ENCODE results near the gene CELSR2.
"Not testable (repeated sequence)": the region's sequence is repeated elsewhere in the genome, so short reads cannot be mapped to it uniquely, and the experiment has no call there.

The CELSR2 gene

DNA sequence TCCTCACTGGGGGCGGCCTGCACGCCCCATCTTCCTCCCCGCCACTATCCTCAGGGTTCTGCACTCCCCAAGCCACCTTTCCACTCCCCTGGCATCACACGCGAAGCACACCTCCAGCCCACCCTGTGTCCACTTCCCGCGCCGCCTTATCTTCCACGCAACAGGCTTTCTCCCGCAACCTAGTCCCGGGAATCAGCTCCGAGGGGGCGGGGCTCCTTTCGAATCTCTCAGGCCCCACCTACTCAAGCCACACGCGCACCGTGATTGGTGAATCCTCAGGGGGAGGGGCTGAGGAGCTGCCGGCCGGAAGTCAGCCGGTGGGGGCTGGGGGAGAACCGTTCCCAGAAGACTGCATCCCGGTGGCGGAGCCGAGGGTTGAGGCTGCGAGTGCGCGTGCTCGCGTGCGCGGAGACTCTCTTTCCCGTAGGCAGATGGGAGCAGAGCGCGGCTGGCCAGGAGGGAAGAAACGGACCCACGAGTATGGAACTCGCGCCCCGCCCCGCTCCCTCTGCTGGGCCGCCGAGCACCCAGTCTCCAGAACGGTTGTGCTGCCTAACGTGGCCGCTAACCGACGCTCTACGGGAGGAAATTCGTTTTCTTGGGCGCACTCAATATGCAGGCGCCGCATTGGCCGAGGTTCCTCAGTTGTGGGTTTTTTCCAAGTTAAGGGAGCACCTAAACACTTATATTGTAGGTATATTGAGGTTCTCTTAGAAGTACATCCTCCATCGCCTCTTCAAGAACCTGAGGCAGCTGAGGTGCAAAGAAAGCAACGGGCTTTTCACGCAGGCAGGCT, 33.8 kb downstream of the CELSR2 start, which contains the start of gene PSRC1:
TSS of gene PSRC1 (minus strand) at position 194 of the 796 bp plus-strand sequence.
- peak; percentile 94 for DNase-seq

GRCh38 chr1:109283748-109284600, 34.6 kb downstream of the CELSR2 start:
- DNase-seq, result no peak

GRCh38 chr1:109286762-109287161, 37.4 kb downstream of the CELSR2 start:
- DNase-seq, result not testable (repeated sequence)

GRCh38 chr1:109290137-109290536, 40.8 kb downstream of the CELSR2 start:
- no peak for DNase-seq

DNA sequence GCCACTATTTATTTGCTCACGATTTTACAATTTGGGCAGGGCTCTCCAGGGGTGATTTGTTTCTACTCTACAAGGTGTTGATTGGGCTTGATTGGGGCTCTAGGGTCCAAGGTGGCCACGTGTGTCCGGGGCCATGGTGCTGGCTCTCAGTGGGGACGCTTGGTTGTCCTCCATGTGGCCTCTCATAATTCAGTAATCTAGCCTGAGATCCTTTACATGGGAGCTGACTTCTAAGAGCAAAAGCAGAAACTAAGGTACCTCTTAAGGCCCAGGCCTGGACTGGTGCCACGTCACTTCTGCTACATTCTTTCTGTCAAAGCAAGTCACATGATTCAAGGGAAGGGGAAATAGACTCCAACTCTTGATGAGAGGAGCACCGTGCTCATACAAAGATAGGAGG, 41.7 kb downstream of the CELSR2 start:
- no peak for DNase-seq

DNA sequence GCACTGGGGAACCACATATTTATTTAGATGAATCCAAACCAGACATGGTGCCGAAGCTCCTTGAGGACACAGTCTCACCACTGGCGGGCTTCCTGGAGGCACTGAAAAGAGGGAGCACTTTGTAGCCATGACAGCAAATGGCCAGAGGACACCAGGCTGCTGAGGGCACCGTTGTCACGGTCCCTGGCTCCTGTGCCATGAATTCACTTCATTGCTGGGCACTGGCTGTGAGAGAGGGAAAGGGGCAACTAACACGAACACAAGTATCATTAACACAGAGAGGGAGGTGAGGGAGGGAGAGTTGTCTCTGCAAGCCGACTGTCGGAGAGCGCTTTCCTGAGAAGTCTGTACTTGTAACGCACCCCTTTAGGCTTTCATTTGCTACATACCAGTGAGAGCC, 43.0 kb downstream of the CELSR2 start:
- no peak for DNase-seq

DNA sequence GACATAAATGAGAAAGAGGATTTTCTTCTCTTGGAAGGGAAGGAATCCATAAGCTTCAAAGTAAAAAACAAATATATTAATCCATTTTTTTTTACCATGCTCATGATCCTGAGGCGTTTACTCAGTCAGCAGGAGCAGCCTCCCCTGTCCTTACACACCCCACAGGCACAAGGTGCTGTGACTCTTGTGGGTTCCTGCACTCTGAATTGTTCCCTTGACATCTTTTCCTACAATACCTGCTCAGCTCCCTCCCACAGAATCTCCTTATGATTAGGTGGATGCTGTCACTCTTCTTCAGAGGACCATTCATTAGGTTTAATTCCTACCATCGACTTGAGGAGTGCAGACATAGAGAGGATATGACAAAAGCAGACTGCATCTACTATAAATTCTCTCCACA, 43.7 kb downstream of the CELSR2 start:
- no peak for DNase-seq

GRCh38 chr1:109294481-109294880, 45.1 kb downstream of the CELSR2 start:
- no peak for DNase-seq

- no peak for DNase-seq
These were observed 46.5 kb downstream of the CELSR2 start for GRCh38 chr1:109295712-109296415.

DNA sequence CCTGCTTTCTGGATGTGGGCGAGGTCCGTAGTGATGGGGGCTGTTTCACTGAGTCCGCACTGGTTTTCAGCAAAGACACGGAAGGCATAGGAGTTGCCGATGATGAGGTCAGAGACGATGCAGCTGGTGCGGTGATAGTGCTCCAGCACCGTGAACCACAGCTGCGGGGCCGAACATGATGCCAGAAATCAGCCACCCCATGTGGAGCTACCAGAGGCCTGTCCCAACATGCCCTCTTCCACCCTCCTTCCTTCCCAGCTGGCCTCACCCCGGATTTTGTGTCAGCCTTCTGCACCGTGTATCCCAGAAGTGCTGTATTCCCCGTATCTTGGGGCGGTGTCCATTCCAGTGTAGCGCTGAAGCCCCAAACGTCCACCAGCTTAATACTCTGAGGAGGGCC, 47.4 kb downstream of the CELSR2 start:
- no peak for DNase-seq

- DNase-seq, result peak; percentile 23
These were observed 49.6 kb downstream of the CELSR2 start for GRCh38 chr1:109298666-109299557.

DNA sequence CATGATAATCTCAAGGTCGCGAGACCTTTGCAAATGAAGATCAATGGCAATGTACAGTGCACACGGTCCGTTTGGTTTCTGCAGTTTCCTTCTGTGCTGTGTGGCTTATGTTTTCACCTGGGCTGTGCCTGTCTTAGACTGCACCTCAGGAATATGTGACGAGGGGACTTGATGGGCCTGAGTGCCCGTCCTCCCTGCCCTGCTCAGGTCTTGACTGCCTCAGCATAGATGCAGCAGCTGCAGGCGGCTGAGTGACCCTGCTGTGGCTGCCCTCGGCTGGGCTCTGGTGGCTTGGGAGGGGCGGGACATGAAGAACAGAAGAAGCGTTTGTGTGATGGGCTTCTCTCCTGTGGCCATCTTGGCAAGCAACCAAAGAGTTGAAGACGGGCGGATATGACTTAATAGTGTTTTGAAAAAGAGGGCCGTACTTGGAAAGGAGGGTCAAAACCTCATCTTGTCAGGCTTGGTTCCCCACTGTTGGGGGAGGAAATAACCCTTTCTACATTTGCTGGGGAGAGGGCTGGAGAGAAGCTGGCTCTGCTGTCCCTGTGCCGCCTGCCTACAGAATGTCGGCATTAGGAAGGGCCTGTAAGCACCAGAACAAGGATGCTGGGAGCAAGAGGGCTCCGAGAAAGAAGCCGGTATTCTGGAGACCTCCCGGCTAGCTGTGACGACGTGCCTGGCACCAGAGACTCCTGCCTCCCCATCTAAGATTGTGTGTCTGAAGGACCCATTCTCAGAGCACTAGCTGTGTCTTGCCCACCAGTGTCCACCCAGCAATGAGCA, 50.4 kb downstream of the CELSR2 start:
- no peak for DNase-seq

DNA sequence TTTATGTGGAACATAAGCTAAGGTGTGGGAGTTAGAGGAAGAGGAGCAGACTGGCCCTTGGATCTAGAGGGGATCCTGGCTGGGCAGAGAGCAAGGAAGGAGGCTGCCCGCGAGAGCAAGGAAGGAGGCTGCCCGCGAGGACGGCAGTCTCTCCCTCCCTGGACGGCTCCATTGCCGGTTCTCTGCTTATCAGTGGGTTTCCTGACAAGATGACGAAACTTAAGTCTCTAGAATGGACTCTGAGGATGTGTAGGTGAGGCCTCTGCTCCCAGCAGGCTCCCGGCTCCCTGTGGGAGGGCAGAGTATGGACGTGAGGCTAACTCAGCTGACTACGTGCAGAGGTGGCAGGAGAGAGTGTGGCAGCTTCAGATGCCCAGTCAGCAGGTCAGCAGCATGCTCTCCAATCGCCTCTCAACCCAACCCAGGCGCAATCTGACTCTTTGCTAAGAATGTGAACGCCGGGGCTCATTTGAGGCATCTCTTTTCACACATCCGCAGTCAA, 51.4 kb downstream of the CELSR2 start:
- DNase-seq, result no peak

DNA sequence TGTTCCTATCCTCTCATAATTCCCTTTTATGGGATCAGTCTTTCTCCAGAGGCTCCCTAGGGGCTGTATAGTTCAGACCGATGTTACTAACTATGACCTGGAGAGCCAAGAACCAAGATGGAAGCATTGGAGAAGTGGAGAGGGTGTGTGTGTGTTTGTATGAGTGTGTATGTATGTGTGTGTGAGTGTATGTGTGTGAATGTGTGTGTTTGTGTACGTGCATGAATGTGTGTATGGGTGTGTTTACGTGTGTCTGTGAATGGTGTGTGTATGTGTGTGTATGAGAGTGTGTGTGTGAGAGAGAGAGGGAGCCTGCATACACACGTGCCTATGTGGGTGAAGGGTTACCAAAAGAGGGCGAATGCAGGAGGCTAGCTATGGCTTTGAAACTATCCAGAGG, 52.5 kb downstream of the CELSR2 start:
- no peak for DNase-seq

DNA sequence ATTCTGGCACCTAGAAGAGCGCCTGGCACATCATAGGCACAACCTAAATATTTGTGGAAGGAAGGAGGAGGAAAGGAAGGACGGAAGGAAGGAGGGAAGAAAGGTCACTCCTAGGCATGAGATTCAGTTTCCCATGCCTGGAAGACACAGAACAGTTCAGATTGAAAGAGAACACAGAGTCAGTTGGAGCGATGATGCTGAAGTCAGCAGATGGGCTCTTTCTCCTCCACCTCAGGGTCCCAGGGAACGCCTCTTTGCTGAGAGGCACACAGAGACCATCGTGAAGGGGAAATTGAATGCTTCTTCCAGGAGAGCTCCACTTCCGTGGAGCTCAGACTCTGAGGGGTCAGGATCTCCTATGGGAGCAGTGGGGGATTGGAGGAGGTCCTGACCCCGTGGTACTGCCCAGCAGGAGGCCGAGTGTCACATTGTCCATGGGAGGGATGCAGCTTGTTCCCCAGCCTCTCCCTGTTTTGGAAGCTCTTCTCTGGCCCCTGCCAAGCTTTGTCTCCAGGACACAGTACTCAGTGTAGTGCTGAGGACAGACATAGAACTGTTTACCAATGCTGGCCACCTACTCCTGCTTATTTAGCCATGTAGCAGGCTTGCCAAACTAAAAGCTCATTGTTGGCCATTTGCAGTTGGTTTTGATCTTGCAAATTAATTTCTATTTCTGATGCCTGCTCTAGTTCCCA, 55.0 kb downstream of the CELSR2 start:
- DNase-seq, result no peak

DNA sequence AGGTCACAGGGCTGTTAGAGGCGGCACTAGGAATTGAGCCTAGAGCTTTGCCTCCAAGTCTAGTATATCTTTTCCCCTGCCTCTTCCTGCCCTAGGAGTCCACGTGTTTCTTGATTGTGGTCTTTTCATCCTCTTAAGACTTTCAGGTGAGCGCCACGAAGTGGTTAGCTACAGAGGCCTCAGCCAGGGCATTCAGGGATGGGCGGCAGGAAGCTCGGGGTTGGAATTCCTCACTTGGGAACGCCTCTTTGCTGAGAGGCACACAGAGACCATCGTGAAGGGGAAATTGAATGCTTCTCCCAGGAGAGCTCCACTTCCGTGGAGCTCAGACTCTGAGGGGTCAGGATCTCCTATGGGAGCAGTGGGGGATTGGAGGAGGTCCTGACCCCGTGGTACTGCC, 56.7 kb downstream of the CELSR2 start:
- not testable (repeated sequence) for DNase-seq

GRCh38 chr1:109306832-109307273, 57.5 kb downstream of the CELSR2 start, which contains the start of gene MYBPHL:
TSS of gene MYBPHL (minus strand) at chr1:109307011. CDS start at chr1:109306991, 20 bp downstream.
- no peak for DNase-seq

GRCh38 chr1:109307274-109308021, 58.1 kb downstream of the CELSR2 start:
- DNase-seq, result no peak

- DNase-seq, result no peak
These were observed 60.0 kb downstream of the CELSR2 start for GRCh38 chr1:109309347-109309746.

GRCh38 chr1:109312246-109312645, 62.9 kb downstream of the CELSR2 start:
- DNase-seq, result no peak
